Activated gamma-delta T cell treated with anti-CD3 and anti-CD28 coated beads, Interleukin-2, amount 50 U/mL, for 16 hours (primary cell): ENCODE data around the gene EEIG1.

ENCODE experiments used
- DNase-seq: peaks from one replicate; pipeline ENCODE4 v3.0.0-alpha.2; 2020; ENCODE audit warnings: low read depth

Gene EEIG1

DNA sequence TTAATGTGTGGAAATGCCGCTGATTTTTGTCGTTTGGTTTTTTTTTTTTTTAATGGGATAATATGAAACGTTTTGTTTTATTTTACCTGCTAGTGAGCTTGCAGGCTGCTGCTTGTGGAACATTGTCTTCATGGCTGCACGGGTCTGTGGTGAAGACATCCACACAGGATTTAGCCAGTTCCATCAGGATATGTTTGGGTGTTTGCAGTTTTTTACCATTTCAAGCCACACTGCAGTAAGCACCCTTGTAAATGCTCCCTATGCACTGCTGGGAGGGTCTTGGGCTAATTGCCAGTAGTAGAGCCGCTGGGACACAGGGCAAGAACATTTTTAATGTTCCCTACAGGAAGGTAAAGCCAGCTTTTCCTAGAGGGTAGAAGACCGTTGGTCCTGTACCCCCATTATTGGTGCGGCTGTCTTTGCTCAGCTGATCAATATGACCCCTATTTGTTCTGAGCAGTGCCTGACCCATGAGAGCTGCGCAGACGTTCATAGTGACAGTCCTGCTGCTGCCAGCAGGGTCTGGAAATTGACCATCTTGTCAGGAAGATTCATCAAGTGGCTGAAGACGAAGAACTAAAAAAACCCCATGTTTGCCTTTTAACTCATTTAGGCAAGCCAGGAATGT, 20.5 kb upstream of the EEIG1 start:
- DNase-seq, result no peak

DNA sequence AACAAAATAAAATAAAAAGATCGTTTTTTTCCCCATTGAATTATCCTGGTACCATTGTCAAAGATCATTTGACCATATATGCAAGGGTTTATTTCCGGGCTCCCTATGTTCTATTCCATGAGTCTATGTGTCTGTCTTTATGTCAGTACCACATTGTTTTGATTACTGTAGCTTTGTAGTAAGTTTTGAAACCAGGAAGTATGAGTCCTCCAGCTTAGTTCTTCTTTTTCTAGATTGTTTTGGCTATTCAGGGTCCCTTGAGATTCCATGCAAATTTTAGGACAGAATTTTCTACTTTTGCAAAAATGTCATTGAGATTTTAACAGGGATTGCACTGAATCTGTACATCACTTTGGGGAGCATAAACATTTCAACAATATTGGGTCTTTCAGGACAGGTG, 18.7 kb upstream of the EEIG1 start:
- no peak for DNase-seq

DNA sequence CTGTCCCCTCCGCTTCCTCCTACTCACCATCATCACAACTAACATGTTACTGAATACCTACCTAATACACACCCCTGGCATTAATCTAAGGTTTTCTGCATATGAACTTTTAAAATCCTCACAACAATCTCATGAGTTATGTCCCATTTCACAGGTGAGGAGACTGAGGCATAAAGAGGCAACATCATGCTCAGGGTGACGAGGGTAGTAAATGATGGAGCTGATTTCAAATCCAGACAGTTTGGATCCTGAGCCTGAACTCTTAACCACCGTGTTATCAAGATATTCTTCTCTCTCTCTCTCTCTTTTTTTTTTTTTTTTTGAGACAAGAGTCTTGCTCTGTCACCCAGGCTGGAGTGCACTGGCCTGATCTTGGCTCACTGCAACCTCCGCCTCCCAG, 12.9 kb upstream of the EEIG1 start:
- no peak for DNase-seq

DNA sequence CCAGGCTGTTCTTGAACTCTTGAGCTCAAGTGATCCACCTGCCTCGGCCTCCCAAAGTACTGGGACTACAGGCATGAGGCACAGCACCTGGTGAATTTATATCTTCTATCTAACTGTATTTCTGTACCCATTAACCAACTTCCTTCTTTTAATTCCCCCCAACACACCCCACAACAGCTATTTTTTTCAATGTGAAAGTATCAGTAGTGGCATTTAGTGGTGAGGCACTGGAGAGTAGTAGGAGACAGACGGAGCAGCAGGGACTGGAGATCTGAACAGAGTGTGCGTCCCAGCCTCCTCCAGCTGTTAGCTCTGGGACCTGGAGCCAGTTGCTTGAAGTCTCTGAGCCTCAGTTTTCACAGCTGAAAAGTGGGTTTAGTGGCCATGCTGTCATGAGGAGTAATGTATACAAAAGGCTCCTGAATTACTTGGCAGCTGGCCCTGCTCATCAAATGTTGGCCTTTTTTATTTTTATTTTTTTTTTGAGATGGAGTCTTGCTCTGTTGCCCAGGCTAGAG, 11.0 kb upstream of the EEIG1 start:
- DNase-seq, result no peak

DNA sequence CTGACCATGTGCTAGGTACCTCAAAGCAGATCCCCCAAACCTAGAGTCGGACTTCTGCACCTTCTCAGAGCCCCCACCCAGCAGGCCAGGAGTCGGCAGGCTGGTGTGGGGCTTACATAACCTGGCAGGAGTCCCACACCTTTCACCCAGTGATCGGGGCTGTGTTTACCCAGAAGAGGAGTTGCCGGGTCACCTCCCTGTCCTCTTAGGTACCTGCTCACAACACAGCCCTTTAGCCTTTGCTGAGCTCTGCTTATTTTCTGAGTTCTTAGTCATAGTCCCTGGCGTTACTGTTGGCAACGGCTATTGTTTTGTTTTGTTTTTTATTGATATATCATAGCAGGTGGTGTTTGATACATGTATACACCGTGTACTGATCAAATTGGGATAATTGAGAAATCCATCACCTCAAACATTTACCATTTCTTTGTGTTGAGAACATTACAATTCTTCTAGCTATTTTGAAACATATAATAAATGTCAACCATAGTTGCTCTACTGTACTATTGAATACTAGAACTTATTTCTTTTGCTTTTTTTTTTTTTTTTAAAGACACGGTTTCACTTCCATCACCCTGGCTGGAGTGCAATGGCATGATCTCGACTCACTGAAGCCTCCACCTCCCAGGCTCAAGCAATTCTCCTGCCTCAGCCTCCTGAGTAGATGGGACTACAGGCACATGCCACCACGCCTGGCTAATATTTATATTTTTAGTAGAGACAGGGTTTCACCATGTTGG, 10.4 kb upstream of the EEIG1 start:
- no peak for DNase-seq

DNA sequence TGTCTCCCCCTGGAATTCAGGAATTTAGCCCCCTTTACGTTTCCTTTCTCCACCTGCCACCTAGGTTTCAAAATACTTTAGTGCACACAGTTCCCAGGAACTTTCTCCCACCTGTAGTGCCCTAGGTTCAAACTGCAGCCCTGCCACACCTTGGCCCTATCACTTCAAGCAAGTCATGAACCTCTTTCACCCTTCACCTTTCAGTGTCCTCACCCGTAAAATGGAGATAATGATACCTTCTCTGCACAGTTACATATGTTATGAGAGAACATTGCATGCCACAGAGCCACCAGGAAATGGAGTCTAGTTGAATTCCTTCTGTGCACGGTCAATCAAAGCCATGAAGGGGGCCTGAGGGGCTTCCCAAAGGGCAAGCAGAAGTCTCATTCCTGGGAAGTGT, 9.8 kb upstream of the EEIG1 start:
- no peak for DNase-seq

DNA sequence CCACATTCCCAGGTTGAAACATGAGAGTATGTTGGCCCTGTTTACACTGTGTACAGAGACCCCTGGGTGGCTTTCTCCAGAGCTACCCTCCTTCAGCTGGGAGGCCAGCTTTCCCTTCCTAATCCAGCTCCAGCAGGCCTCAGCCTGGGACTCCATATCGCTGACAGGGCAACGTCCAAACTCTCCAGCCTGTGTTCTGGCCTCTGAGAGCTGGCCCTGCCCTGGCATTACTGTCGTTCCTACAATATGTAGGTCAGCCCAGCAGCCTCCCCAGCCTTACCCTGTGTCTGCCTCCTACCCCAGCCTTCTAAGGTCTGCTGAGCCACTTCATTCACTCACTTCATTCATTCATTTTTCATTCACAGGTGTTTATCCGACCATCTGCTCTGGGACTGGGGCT, 8.3 kb upstream of the EEIG1 start:
- DNase-seq, result no peak

DNA sequence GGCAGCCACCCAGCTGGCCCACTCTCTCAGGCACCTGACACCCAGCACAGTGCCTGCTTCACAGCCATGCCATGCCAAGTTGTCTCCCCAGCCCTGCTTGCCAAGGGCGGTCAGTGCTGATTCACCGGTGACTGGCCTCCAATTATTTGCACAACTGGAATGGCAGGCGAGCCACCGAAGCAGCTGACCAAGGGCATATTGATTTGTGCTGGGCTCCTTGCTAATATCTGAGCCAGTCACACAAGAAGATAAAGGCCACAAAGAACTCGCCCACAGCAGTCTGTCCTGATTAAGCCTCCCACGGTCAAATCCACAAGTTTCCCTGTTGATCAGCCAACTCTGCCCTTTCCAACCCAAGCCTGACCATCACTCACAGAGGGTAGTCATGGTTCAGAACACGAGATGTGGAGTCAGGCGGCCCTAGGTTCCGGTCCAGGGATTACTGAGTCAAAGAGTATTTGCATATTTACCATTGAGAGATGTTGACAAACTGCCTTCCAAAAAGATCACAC, 6.4 kb upstream of the EEIG1 start:
- DNase-seq, result no peak

DNA sequence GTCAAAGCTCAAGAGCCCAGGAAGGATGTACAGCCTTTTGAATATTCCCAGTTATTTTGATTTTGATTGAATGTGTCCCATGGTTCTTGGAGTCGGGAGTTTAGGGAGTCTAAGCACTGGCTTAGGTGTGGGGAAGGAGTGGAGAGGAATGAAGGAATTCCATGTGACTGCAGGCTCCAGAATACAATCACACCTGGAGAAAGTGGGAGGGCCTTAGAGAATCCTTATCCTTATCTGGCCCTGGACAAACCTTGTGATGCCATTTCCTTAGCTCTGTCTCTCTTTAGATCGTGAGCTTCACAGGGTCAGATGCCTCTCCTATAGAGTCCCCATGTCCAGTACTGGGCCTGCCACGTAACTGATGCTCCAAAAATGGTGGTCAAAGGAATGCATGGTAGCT, 4.2 kb upstream of the EEIG1 start:
- no peak for DNase-seq

DNA sequence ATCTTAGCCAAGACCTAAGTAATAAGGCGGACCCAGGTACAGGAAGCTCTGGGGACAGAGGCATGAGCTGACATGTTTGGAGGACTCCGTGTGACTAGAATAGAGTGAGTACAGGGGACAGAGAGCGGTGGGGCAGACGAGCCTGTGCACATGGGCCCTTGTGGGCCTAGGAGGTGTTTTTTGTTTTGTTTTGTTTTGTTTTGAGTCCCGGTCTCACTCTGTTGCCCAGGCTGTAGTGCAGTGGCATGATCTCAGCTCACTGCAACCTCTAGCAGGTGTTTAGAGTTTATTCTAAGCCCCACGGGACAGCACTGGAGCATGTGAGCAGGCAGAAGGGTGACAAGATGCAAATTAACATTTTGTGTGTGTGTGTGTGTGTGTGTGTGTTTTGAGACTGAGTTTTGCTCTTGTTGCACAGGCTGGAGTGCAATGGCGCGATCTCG, 3.1 kb upstream of the EEIG1 start:
- no peak for DNase-seq

DNA sequence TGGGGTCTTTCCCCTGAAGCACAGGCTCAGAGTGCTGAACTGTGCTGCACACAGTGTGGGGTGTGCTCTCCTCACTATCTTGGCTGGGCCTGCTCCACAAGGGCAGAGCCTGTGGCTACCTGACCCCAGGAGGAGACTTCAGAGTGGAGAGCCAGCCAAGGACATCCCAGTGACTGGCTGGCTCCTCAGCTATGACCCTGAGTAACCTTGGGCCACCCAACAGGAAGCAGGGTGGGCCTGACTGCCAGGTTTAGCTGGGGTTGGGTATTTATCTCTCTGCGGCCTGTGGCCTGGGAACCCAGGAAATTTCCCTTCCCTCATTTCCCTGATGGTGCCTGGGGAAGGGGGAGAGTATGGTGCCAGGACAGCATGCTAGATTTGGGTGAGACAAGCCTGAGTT, 2.1 kb upstream of the EEIG1 start:
- DNase-seq, result no peak

DNA sequence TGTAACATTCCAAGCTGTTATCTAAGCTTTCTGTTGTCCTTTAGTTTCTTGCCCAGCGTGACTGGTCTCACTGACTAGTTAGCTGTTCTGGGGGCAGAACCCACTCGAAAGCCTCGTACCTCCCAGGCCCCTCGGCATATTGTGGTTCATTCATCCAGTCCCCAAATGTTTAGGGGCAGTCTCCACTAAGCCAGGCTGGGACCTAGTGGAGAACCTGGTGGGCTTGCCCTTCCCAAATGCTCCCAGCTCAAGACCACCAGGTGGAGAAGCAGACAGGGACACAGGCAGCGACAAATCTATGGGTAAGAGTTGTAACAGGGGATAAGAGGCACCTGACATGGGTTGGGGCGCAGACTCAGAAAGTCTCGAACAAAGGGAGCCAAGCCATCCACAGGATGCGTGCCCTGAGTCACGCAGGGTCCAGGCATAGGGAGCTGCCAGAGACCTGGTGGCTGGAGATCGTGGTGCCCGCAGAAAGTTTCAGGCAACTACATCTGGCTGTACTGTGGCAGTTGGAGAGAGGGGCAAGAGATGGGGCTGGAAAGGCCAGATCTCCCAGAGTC, 851 bp upstream of the EEIG1 start:
- no peak for DNase-seq

DNA sequence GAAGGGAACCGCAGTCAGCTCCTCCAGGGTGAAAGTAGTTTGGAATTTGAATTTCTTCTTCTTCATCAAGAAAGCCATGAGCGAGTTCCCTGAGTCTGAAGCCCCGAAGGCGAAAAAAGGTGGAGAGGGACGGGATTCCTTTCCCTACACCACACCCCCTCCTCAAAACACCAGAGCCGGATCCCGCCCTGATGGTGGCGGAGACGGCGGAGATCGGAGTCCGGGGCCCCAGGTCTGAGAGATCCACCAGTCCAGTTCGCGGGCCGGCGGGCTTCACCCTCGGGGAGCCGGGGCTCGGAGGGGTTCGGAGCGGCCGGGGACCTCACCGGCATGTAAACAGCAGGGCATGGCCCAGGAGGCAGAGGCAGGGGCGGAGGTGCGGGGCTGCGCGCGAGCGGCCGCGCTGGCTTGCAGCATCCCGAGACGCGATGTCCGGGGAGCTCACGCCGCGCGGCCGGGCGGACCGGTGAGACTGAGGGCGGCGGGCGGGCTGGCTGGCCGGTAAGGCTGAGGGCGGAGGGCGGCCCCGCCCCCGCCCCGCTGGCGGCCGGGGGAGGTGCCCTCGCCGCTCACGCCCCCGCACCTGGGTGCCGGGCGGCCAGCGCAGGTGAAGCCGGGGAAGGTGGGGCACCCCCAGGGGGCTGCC, 606 bp downstream of the EEIG1 start:
- DNase-seq, result peak; percentile 27

DNA sequence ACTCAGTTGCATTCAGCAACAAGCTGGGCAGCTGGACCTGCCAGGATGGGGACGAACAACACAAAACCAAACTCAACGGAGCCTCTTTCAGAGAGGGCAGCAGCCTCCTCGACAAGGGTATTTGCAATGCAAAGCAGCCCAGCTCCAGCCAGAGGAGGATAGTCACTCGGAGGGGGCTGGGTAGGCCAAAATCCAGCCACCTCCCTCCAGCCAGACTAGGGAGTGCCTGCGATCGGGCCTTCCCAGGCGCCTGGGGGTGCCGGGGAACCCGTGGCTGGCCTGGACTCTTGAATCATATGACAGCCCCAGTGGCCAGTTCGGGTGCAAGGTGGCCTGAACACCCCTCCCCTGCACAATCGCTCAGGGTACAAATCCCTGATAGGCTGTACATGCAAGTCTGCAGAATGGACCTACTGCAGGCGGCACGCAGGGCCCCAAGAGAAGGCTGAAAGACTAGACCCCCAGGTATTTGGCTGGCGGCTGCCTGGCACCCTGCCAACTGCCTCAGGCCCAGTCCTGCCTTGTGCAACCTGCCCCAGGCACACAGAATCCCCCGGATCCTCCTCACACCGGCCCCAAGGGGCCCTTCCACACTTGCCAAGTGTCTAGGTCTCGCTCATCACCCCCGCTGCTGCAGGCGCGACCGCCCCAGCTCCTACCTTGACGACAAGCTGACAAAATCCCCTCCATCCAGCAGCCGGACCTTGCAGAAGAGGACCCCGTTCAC, 1.3 kb downstream of the EEIG1 start:
- peak; percentile 29 for DNase-seq

DNA sequence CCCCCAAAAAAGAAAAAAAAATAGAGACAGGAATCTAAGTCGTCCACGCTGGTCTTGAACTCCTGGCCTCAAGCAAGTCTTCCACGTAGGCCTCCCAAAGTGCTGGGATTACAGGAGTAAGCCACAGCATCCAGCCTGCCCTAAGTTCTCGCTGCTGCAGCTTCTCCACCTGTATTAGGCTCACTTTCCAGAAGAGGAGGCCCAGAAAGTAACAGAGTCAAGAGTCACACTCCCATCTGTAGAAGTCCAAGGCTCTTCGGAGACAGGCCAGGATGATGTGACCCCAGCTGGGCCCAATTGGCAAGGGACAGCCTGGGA, 1.8 kb downstream of the EEIG1 start:
- no peak for DNase-seq

DNA sequence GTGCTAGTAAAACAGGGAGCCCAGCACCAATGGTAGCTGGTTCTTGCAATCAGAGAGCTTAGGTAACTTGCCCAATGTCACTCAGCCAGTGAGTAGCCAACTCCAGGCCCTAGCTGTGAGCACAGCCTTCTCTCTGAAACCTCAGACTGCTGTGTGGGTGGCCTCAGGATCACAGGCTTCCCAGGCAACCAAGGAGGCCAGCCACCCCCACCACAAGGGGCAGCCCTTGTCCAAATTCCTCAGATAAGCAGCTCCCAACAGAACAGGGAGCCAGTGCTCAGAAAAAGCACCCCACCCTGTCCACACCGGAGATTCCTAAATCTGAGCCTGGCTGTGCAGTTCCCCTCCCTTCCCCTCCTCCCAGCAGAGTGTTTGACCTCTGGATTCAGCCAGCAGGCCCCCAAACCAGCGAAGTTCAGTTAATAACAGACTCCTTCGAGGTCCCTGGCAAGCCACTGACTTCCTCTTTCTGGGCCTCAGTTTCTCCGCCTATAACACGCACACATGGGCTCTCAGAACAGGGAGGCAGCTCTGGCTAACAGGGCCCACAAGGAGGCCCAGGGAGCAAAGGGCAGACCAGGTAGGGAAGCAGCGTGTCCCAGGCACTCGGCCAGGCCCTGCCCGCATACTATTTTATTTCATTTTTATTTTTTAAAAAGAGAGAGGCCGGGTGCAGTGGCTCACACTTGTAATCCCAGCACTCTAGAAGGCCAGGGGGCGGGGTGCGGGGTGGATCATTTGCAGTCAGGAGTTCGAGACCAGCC, 2.7 kb downstream of the EEIG1 start:
- no peak for DNase-seq

DNA sequence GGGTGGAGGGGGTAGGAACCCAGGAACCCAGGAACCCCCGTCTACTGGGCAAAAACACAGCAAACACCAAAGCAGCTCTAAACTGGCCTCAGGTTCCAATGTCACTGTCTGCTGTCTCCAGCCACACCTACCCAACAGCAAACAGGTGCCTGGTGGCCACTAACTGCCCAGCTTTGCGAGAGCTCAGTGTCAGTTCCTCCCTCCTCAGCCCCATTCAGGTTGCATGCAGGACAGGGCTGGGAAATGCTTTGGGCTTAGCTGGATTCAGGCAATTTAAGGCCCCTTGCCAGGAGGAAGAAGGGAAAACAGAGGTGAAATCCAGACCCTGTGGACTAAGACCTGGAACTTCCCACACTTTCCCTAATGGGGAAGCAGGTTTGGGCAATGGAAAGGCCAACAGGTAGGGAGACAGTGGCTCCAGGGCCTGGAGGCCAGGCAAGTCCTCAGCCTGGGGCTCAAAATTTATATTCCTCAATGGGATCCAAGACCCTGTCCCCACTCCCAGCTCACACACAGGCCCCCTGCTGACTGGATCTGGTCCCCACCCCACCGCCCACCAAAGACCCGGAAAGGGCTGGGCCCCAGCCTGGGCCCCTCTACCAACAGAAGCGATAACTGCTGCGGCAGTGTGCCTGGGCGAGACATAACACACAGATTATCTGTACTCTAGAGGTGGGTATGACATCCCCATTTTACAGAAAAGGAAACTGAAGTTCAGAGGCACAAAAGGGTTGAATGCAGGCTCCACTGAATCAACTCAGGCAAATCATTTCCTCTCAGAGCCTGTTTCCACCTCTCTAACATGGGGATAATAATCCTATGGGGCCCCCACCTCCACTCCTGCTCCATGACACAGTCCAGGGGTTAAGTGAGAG, 3.5 kb downstream of the EEIG1 start:
- no peak for DNase-seq

DNA sequence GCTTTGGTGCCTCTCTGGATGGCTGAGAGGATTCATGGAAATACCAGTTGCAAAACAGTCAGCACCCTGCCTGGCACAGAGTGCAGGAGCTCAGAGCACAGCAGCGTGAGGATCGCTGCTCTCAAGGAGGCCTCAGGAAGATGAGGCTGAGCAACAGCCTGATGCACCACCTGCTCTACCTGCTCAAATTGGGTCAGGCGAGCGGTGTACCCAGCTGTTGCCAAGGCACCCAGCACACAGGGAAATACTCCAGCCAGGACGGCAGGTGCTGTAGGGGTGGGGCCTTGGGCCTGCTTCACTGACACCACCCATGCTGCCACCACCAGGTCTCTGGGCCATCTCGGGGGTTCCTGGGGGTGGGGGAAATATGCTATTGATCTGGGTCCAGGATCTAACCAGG, 4.3 kb downstream of the EEIG1 start:
- no peak for DNase-seq

DNA sequence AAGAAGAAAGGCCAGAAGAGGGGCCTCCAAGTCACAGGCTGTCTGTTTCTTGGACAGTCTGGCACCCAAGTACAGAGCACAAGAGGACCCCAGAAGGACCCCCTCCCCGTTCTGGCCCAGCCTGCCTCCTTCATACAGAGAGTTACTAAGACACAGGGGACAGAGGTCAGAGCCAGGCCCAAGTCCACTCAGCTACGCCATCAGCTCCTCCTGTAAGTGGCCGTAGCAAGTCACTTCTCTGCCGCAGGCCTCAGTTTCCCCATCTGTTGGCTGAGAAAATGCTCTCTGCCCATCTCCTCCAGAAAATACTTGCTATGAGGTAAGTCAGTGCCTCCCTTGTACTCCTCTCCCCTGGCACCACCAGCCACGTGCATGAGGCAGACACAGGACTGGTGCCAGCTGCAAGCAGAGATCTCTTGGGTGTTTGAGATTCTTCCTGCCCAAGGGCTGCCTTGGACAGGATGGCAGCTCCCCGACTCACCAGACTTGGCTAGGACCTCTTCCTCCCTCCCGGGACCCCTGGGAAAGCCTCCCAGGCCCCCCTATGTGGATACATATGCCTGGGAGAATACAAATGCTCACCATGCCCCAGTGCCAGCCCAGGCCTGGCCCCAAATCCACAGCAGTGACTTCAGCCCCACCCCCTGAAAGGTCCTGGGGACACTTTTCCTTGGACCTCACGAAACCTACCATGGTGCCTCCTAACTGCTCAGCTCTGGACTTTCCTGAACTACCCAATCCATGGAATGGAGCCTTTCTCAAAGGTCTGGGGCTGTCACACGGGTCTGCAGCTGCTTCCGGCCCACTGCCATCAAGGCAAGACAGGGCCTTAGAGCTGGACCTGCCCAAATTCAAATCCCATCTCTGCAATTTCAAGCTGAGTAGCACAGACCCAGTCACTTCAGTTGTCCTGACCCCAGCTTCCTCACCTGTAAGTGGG, 5.1 kb downstream of the EEIG1 start:
- DNase-seq, result no peak
